ENCODE measurements around the gene RADIL.

The RADIL gene

GRCh38 chr7:4775250-4775847 is 108.2 kb downstream of the RADIL start, which contains the start of gene AP5Z1:
Gene AP5Z1 (plus strand): TSS chr7:4775623. CDS start chr7:4775716, 93 bp downstream.
- Histone ChIP-seq H3K9me3 (ENCODE audit: insufficient read depth, low read depth, low read length) (no peaks in the 10 kb centered on the region), H3K36me3 (ENCODE audit: insufficient read depth, low read length) (no peaks in the 10 kb centered on the region; the same call in 1 of the 2 replicates), H3K4me1 (ENCODE audit: insufficient read depth, low read length) (peaks cover 4% of the 10 kb centered on the region; the same call in 1 of the 2 replicates), H3K9ac (ENCODE audit: low read depth, low read length) (peak within 1 kb of the TSS; percentile 92), H3K4me3 (ENCODE audit: low read length) (peak within 1 kb of the TSS; percentile 97), H3K27me3 (ENCODE audit: insufficient read depth, low read length) (no peaks in the 10 kb centered on the region), H3K27ac (ENCODE audit: low read depth, low read length) (peak within 1 kb of the TSS; percentile 88)
- WGBS: under 1% methylated on average over 55 of the region's 55 CpGs

- Histone ChIP-seq H3K27me3 (ENCODE audit: insufficient read depth, low read length) (no peaks in the 10 kb centered on the region), H3K4me3 (ENCODE audit: low read length) (peak overlapping the region; percentile 97), H3K36me3 (ENCODE audit: insufficient read depth, low read length) (no peaks in the 10 kb centered on the region; the same call in 1 of the 2 replicates), H3K27ac (ENCODE audit: low read depth, low read length) (peak overlapping the region; percentile 88), H3K9me3 (ENCODE audit: insufficient read depth, low read depth, low read length) (no peaks in the 10 kb centered on the region), H3K9ac (ENCODE audit: low read depth, low read length) (peak overlapping the region; percentile 92), H3K4me1 (ENCODE audit: insufficient read depth, low read length) (peaks cover 4% of the 10 kb centered on the region; the same call in 1 of the 2 replicates)
- 26% methylated on average over 24 of the region's 24 CpGs for WGBS
These were observed 108.8 kb downstream of the RADIL start for GRCh38 chr7:4774658-4775249.

DNA sequence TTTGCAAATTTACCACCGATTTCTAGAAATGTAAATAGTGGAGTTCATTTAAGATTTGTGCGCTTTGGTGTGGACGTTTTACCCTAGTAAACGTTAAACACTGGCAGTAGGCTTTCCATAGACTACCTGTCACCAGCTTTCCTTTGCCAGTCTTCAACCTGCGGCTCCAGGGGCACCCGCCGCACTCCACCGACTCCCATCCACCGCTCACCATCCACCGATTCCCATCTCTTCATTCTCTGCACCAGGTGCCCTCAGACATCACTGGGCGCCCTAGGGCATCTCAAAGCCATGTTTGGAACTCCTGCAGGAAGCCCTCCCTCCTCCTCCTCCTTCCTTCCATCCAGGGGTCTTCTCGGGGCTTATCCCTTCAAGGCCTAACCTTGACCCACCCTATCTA is 109.5 kb downstream of the RADIL start:
- Histone ChIP-seq H3K27ac (ENCODE audit: low read depth, low read length) (no peak overlapping the region), H3K27me3 (ENCODE audit: insufficient read depth, low read length) (no peaks in the 10 kb centered on the region), H3K9ac (ENCODE audit: low read depth, low read length) (no peak overlapping the region), H3K9me3 (ENCODE audit: insufficient read depth, low read depth, low read length) (no peaks in the 10 kb centered on the region), H3K4me1 (ENCODE audit: insufficient read depth, low read length) (peaks cover 4% of the 10 kb centered on the region; the same call in 1 of the 2 replicates), H3K4me3 (ENCODE audit: low read length) (0 out of 2 replicates have a peak overlapping the region, but pooled peaks have one; percentile 97), H3K36me3 (ENCODE audit: insufficient read depth, low read length) (no peaks in the 10 kb centered on the region; the same call in 1 of the 2 replicates)
- WGBS: 91% methylated on average over 12 of the region's 12 CpGs

DNA sequence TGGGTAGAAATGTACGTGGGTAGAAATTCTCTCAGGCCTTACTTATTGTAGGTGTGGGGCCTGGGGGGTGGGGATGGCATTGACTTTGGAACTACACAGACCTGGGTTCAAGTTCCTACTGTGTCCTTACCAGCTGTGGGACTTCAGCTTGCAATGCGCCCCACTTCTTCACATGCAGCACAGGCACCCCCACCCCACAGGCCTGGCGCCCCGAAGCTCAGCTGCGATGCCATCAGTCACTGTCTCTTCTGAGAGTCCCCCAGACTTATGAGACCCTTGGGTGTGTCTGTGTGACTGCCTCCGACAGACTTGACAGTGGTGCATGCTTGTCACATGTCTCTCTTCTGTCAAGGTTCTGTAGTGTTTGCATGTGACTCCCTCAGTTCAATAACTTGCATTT is 111.2 kb downstream of the RADIL start:
- H3K4me3 ChIP-seq (ENCODE audit: low read length): no peak overlapping the region
- no peaks in the 10 kb centered on the region for H3K27me3 ChIP-seq (ENCODE audit: insufficient read depth, low read length)
- 93% methylated on average over 6 of the region's 6 CpGs for WGBS
- H3K4me1 ChIP-seq (ENCODE audit: insufficient read depth, low read length): peaks cover 4% of the 10 kb centered on the region; the same call in 1 of the 2 replicates
- H3K9me3 ChIP-seq (ENCODE audit: insufficient read depth, low read depth, low read length): no peaks in the 10 kb centered on the region
- H3K27ac ChIP-seq (ENCODE audit: low read depth, low read length): no peak overlapping the region
- no peak overlapping the region for H3K9ac ChIP-seq (ENCODE audit: low read depth, low read length)
- no peaks in the 10 kb centered on the region; the same call in 1 of the 2 replicates for H3K36me3 ChIP-seq (ENCODE audit: insufficient read depth, low read length)

- no peaks in the 10 kb centered on the region for H3K36me3 ChIP-seq (ENCODE audit: insufficient read depth, low read length)
- no peak overlapping the region for H3K27ac ChIP-seq (ENCODE audit: low read depth, low read length)
- WGBS: 93% methylated on average over 9 of the region's 9 CpGs
- no peak overlapping the region for H3K4me3 ChIP-seq (ENCODE audit: low read length)
- no peak overlapping the region for H3K9ac ChIP-seq (ENCODE audit: low read depth, low read length)
- H3K9me3 ChIP-seq (ENCODE audit: insufficient read depth, low read depth, low read length): no peaks in the 10 kb centered on the region
- no peaks in the 10 kb centered on the region for H3K27me3 ChIP-seq (ENCODE audit: insufficient read depth, low read length)
- peaks cover 4% of the 10 kb centered on the region; the same call in 1 of the 2 replicates for H3K4me1 ChIP-seq (ENCODE audit: insufficient read depth, low read length)
These were observed 111.8 kb downstream of the RADIL start for GRCh38 chr7:4771737-4772136.

GRCh38 chr7:4770886-4771285 is 112.6 kb downstream of the RADIL start:
- Histone ChIP-seq H3K27ac (ENCODE audit: low read depth, low read length) (no peak overlapping the region), H3K9me3 (ENCODE audit: insufficient read depth, low read depth, low read length) (no peaks in the 10 kb centered on the region), H3K36me3 (ENCODE audit: insufficient read depth, low read length) (no peaks in the 10 kb centered on the region), H3K27me3 (ENCODE audit: insufficient read depth, low read length) (no peaks in the 10 kb centered on the region), H3K9ac (ENCODE audit: low read depth, low read length) (no peak overlapping the region), H3K4me3 (ENCODE audit: low read length) (no peak overlapping the region), H3K4me1 (ENCODE audit: insufficient read depth, low read length) (0 out of 2 replicates have a peak, but pooled peaks cover 4% of the 10 kb centered on the region)
- WGBS: 95% methylated on average over 8 of the region's 9 CpGs

GRCh38 chr7:4769761-4770160 is 113.8 kb downstream of the RADIL start:
- Histone ChIP-seq H3K27ac (ENCODE audit: low read depth, low read length) (no peak overlapping the region), H3K27me3 (ENCODE audit: insufficient read depth, low read length) (no peaks in the 10 kb centered on the region), H3K9me3 (ENCODE audit: insufficient read depth, low read depth, low read length) (no peaks in the 10 kb centered on the region), H3K4me3 (ENCODE audit: low read length) (no peak overlapping the region), H3K9ac (ENCODE audit: low read depth, low read length) (no peak overlapping the region), H3K36me3 (ENCODE audit: insufficient read depth, low read length) (no peaks in the 10 kb centered on the region), H3K4me1 (ENCODE audit: insufficient read depth, low read length) (0 out of 2 replicates have a peak, but pooled peaks cover 4% of the 10 kb centered on the region)
- 96% methylated on average over 7 of the region's 7 CpGs for WGBS

- H3K4me1 ChIP-seq (ENCODE audit: insufficient read depth, low read length): no peaks in the 10 kb centered on the region
- no peak overlapping the region for H3K9ac ChIP-seq (ENCODE audit: low read depth, low read length)
- H3K36me3 ChIP-seq (ENCODE audit: insufficient read depth, low read length): no peaks in the 10 kb centered on the region; the same call in 1 of the 2 replicates
- H3K9me3 ChIP-seq (ENCODE audit: insufficient read depth, low read depth, low read length): no peaks in the 10 kb centered on the region
- WGBS: 94% methylated on average over 27 of the region's 27 CpGs
- no peak overlapping the region for H3K4me3 ChIP-seq (ENCODE audit: low read length)
- no peak overlapping the region for H3K27ac ChIP-seq (ENCODE audit: low read depth, low read length)
- no peaks in the 10 kb centered on the region for H3K27me3 ChIP-seq (ENCODE audit: insufficient read depth, low read length)
These were observed 114.6 kb downstream of the RADIL start for GRCh38 chr7:4768597-4769569.

DNA sequence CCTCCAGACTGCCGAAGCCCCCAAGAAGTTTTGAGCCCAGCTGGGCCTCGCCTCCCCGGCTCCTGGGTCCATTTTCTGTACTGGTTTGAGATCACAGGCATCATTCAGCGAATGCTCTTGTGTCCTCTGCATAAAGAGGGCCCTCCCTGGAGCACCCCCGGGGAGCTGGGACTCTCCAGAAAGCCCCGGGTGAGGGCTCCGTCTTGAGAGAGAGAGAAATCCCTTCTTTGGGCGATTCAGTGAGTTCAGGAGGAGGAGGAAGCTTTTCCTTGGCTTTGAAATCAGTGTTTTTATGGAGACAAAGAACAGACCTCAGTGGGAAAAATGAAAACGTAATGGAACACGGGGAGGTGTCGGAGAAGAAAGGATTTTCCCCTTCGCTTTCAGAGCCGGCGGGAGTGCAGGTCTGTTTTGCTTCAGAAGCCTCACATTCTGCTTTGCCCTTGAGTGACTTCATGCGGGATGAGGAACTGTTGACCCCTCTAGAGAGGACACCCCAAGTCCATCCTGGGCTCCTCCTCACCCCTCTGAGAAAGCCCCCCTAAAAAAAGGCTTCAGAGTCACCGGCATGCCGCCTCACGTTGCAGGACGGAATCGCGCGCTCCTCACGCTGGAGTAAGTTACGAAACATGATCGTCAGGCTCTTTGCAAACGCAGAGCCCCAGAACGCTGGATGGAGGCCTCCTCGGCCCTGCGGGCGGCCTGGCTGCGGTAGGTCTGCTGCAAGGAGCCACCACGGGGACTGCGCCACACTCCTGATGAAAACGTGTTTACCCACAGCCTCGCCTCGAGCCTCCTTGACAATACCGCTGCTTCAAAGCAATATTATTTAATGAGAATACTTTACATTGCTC is 116.6 kb downstream of the RADIL start:
- no peak overlapping the region for H3K9ac ChIP-seq (ENCODE audit: low read depth, low read length)
- H3K36me3 ChIP-seq (ENCODE audit: insufficient read depth, low read length): peaks cover 11% of the 10 kb centered on the region
- WGBS: 95% methylated on average over 36 of the region's 37 CpGs
- no peaks in the 10 kb centered on the region for H3K27me3 ChIP-seq (ENCODE audit: insufficient read depth, low read length)
- H3K27ac ChIP-seq (ENCODE audit: low read depth, low read length): no peak overlapping the region
- no peaks in the 10 kb centered on the region for H3K4me1 ChIP-seq (ENCODE audit: insufficient read depth, low read length)
- no peaks in the 10 kb centered on the region for H3K9me3 ChIP-seq (ENCODE audit: insufficient read depth, low read depth, low read length)
- no peak overlapping the region for H3K4me3 ChIP-seq (ENCODE audit: low read length)

DNA sequence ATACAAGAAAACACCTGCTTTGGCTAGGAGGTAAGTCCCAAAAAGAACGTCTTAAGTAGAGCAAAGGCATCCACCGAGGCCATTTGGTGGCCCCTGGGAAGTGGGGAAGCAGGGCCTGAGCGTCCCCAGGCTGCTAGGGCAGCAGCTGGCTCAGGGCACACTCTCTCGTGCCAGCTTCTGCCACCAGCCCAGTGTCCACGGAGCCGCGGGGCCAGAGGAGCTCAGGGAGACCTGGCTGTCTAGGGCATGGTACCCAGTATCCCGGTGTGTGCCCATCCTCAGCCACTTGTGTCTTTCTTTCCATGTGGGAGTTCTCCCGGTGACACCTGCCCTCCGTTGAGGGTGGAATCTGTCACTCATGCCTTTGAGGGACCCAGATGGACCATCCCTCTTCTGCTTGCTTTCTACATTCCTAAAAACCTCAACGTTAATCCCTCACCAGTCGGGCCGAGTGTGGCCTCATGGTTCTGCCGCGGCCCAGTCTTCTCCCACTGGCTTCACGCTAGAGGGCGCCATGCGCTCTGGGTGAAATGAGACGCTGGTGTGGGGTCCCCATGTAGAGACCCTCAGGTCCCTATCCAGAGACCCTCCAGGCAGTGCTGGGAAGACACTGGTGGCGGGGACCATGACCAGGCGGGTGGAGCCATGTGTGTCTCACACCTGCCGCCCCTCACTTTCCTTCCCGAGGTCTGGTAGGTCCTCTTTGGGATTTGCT is 117.6 kb downstream of the RADIL start:
- H3K9ac ChIP-seq (ENCODE audit: low read depth, low read length): no peak overlapping the region
- H3K36me3 ChIP-seq (ENCODE audit: insufficient read depth, low read length): peaks cover 14% of the 10 kb centered on the region
- H3K9me3 ChIP-seq (ENCODE audit: insufficient read depth, low read depth, low read length): no peaks in the 10 kb centered on the region
- no peak overlapping the region for H3K27ac ChIP-seq (ENCODE audit: low read depth, low read length)
- no peaks in the 10 kb centered on the region for H3K4me1 ChIP-seq (ENCODE audit: insufficient read depth, low read length)
- 89% methylated on average over 22 of the region's 23 CpGs for WGBS
- no peak overlapping the region for H3K4me3 ChIP-seq (ENCODE audit: low read length)
- no peaks in the 10 kb centered on the region for H3K27me3 ChIP-seq (ENCODE audit: insufficient read depth, low read length)
